HEK293 (cell line): ENCODE measurements around the gene NUMA1.
A peak's percentile ranks its signal among the peaks of the same experiment; 100 is the strongest.

Experiments
- CTCF ChIA-PET: fragments of 350-600 bp; formaldehyde crosslinking; extraction: SDS; loops from one replicate; lab custom pipeline; 2021; ENCODE audit warnings: antibody characterized with exemption; lab: Yijun Ruan, JAX
- POLR2A ChIA-PET: fragments of 300-600 bp; formaldehyde crosslinking; extraction: SDS; loops from one replicate; lab custom pipeline; 2020; ENCODE audit warnings: antibody characterized with exemption, inconsistent platforms; lab: Yijun Ruan, JAX
- H3K27ac ChIP-seq: fragments of 200-500 bp; sonication (Bioruptor generic); 2 replicates; pipeline ENCODE4 v1.5.1; 2014; ENCODE audit warnings: low read depth, low read length, control low read depth, inconsistent platforms; ENCODE audit errors: extremely low read depth
- H3K36me3 ChIP-seq, 2 experiments: fragments of 200-500 bp in 1 of 2; sonication (Bioruptor generic) in 1 of 2; 1 replicate in 1 of 2; 2 replicates in 1 of 2; pipeline ENCODE4 v1.5.1; 2014 to 2017; ENCODE audit warnings: inconsistent platforms in 2 of 2, low read length in 2 of 2; ENCODE audit not compliant: control insufficient read depth in 2 of 2, insufficient read depth in 1 of 2
- H3K4me1 ChIP-seq: fragments of 200-500 bp; sonication (Bioruptor generic); 2 replicates; pipeline ENCODE4 v1.5.1; 2014; ENCODE audit warnings: mild to moderate bottlenecking, low read length, inconsistent platforms; ENCODE audit not compliant: control insufficient read depth, insufficient read depth
- H3K4me3 ChIP-seq: 2 replicates; pipeline ENCODE4 v1.5.1; 2011; ENCODE audit warnings: low read depth, mild to moderate bottlenecking, control low read depth, low read length, moderate library complexity
- H3K9me3 ChIP-seq: fragments of 200-500 bp; sonication (Bioruptor generic); 2 replicates; pipeline ENCODE4 v1.5.1; 2014; ENCODE audit warnings: low read depth, low read length, inconsistent platforms; ENCODE audit not compliant: control insufficient read depth, insufficient read depth
- EGR2 ChIP-seq: fragments of 450-650 bp; formaldehyde crosslinking; IDR thresholded peaks from 2 replicates; pipeline ENCODE4 v1.5.1; 2016; ENCODE audit warnings: low read depth, missing biosample characterization, missing genetic modification characterization
- GFI1B ChIP-seq: fragments of 450-650 bp; formaldehyde crosslinking; IDR thresholded peaks from 2 replicates; pipeline ENCODE4 v1.5.1; 2016; ENCODE audit warnings: missing biosample characterization, missing genetic modification characterization
- MZF1 ChIP-seq: fragments of 450-650 bp; formaldehyde crosslinking; IDR thresholded peaks from 2 replicates; pipeline ENCODE4 v1.5.1; 2017; ENCODE audit warnings: missing biosample characterization, missing genetic modification characterization, borderline replicate concordance
- SCRT1 ChIP-seq: fragments of 450-650 bp; formaldehyde crosslinking; IDR thresholded peaks from 2 replicates; pipeline ENCODE4 v1.5.1; 2016; ENCODE audit warnings: missing biosample characterization, missing genetic modification characterization, borderline replicate concordance
- ZFHX2 ChIP-seq: fragments of 450-650 bp; formaldehyde crosslinking; conservative IDR thresholded peaks from 2 replicates; pipeline ENCODE4 v1.5.1; 2016; ENCODE audit warnings: missing biosample characterization, missing genetic modification characterization
- ZFP37 ChIP-seq: fragments of 450-650 bp; formaldehyde crosslinking; IDR thresholded peaks from 2 replicates; pipeline ENCODE4 v1.5.1; 2016; ENCODE audit warnings: missing biosample characterization, missing genetic modification characterization
- ZNF140 ChIP-seq: fragments of 450-650 bp; formaldehyde crosslinking; IDR thresholded peaks from 2 replicates; pipeline ENCODE4 v1.5.1; 2016; ENCODE audit warnings: missing biosample characterization, missing genetic modification characterization
- ZNF169 ChIP-seq: fragments of 450-650 bp; formaldehyde crosslinking; IDR thresholded peaks from 2 replicates; pipeline ENCODE4 v1.5.1; 2016; ENCODE audit warnings: missing biosample characterization, missing genetic modification characterization
- ZNF560 ChIP-seq: fragments of 450-650 bp; formaldehyde crosslinking; IDR thresholded peaks from 2 replicates; pipeline ENCODE4 v1.5.1; 2017; ENCODE audit warnings: missing biosample characterization, missing genetic modification characterization, borderline replicate concordance
- ZNF623 ChIP-seq: fragments of 450-650 bp; formaldehyde crosslinking; IDR thresholded peaks from 2 replicates; pipeline ENCODE4 v1.5.1; 2016; ENCODE audit warnings: missing biosample characterization, missing genetic modification characterization
- ZNF654 ChIP-seq: fragments of 450-650 bp; formaldehyde crosslinking; IDR thresholded peaks from 2 replicates; pipeline ENCODE4 v1.5.1; 2016; ENCODE audit warnings: low read depth, missing biosample characterization, missing genetic modification characterization
- ZNF677 ChIP-seq: fragments of 450-650 bp; IDR thresholded peaks from 2 replicates; pipeline ENCODE4 v1.5.0; 2018; ENCODE audit warnings: missing biosample characterization, mild to moderate bottlenecking, missing genetic modification characterization, moderate library complexity
- ZNF776 ChIP-seq: fragments of 450-650 bp; formaldehyde crosslinking; IDR thresholded peaks from 2 replicates; pipeline ENCODE4 v1.5.0; 2017; ENCODE audit warnings: missing biosample characterization, missing genetic modification characterization, borderline replicate concordance
- TF ChIP-seq, protein P1 (sequence below): fragments of 450-650 bp; formaldehyde crosslinking; IDR thresholded peaks from 2 replicates; pipeline ENCODE4 v1.5.1; 2016; ENCODE audit warnings: missing biosample characterization, missing genetic modification characterization
- TF ChIP-seq, protein P2 (sequence below): fragments of 450-650 bp; formaldehyde crosslinking; optimal IDR thresholded peaks from 2 replicates; pipeline ENCODE3; 2016; ENCODE audit warnings: missing biosample characterization, mild to moderate bottlenecking, missing genetic modification characterization
- TF ChIP-seq, protein P3 (sequence below): fragments of 450-650 bp; formaldehyde crosslinking; IDR thresholded peaks from 2 replicates; pipeline ENCODE4 v1.5.1; 2016; ENCODE audit warnings: missing biosample characterization, missing genetic modification characterization

Gene NUMA1

DNA sequence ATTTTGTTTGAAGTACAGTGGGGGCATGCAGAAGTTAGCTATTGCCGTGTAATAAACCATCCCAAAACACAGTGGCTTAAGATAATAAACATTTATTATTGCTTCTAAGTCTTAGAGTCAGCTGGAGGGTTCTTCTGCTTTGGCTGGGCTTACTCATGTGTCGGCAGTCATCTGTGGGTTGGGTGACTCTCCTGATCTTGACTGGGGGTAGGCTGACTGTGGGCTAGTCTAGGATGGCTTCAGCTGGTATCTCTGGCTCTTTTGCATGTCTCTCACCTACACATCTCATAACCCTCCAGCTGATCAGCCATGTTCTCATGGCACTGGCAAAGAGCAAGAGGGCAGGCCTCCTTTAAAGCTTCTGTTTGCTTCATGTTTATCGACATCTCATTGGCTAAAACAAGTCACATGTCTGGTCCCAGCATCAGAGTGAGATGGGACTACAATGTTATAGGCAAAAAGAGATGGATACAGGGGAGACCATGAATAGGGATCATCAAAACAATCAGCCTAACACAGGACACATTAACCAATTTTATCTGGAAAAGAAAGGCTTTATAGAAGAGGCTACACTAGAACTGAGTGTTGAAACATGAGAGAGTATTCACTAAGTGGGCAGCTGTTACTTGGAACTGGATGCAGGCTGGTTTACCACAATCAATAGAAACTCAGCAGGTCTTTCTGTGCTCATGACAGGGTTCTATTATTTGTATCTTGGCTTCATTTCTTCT is 5.4 kb upstream of the NUMA1 start:
- Histone ChIP-seq H3K4me1 (no peaks in the 10 kb centered on the region), H3K4me3 (no peak overlapping the region), H3K27ac (no peak overlapping the region), H3K9me3 (no peaks in the 10 kb centered on the region), H3K36me3 (peaks cover 0 to 32% of the 10 kb centered on the region in 2 experiments; a peak in 1 of 3 replicates)
- POLR2A ChIA-PET, result interaction anchor here (0.7 to 1.1 kb wide), 3 partner anchors 15 to 90 kb away, joined by 3 to 4 read pairs (median 3); partner anchors contain the start of gene ANAPC15
- CTCF ChIA-PET, result interaction anchor here (0.6 to 4.7 kb wide), 4 partner anchors 59 to 107 kb away, joined by 3 to 60 read pairs (median 4); no protein-coding TSS in a partner anchor
- TF ChIP-seq GFI1B (tag by site-specific recombination), result no peak
- no peak for TF ChIP-seq ZNF623 (tag by site-specific recombination)
- TF ChIP-seq ZFP37 (tag by site-specific recombination), result no peak
- no peak for TF ChIP-seq ZNF560
- no peak for TF ChIP-seq ZNF654 (tag by site-specific recombination)
- TF ChIP-seq MZF1 (tag by site-specific recombination), result no peak
- TF ChIP-seq, protein P1, sequence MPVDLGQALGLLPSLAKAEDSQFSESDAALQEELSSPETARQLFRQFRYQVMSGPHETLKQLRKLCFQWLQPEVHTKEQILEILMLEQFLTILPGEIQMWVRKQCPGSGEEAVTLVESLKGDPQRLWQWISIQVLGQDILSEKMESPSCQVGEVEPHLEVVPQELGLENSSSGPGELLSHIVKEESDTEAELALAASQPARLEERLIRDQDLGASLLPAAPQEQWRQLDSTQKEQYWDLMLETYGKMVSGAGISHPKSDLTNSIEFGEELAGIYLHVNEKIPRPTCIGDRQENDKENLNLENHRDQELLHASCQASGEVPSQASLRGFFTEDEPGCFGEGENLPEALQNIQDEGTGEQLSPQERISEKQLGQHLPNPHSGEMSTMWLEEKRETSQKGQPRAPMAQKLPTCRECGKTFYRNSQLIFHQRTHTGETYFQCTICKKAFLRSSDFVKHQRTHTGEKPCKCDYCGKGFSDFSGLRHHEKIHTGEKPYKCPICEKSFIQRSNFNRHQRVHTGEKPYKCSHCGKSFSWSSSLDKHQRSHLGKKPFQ (tag by site-specific recombination), result no peak
- TF ChIP-seq EGR2, result 0 out of 2 replicates have a peak, but pooled peaks have one; percentile 28
- TF ChIP-seq ZFHX2 (tag by site-specific recombination), result 0 out of 2 replicates have a peak, but pooled peaks have one; percentile 21
- TF ChIP-seq, protein P2, sequence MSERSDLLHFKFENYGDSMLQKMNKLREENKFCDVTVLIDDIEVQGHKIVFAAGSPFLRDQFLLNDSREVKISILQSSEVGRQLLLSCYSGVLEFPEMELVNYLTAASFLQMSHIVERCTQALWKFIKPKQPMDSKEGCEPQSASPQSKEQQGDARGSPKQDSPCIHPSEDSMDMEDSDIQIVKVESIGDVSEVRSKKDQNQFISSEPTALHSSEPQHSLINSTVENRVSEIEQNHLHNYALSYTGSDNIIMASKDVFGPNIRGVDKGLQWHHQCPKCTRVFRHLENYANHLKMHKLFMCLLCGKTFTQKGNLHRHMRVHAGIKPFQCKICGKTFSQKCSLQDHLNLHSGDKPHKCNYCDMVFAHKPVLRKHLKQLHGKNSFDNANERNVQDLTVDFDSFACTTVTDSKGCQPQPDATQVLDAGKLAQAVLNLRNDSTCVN (tag by site-specific recombination), result no peak
- TF ChIP-seq ZNF776 (tag by site-specific recombination), result no peak

DNA sequence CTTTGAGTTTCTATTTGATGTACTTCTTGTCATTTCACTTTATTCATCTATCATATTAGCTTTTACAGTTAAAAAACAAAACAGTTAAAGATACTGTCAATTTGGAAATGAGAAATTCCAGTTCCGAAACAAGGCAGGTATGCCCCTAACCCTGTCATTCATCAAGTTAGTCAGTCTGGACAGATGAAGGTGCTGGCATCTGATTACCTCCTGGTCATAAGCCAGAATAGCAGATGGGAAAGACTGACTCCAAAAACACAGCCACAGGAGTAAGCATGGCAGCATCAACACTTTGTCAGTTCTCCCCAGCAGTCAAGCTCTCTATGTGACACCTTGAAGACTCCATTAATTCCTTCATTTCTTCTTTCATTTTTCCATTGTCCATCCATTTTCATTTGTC is 4.6 kb upstream of the NUMA1 start:
- no peak overlapping the region for H3K27ac ChIP-seq
- no peak overlapping the region for H3K4me3 ChIP-seq
- TF ChIP-seq ZNF560, result no peak
- TF ChIP-seq SCRT1, result no peak
- TF ChIP-seq, protein P3, sequence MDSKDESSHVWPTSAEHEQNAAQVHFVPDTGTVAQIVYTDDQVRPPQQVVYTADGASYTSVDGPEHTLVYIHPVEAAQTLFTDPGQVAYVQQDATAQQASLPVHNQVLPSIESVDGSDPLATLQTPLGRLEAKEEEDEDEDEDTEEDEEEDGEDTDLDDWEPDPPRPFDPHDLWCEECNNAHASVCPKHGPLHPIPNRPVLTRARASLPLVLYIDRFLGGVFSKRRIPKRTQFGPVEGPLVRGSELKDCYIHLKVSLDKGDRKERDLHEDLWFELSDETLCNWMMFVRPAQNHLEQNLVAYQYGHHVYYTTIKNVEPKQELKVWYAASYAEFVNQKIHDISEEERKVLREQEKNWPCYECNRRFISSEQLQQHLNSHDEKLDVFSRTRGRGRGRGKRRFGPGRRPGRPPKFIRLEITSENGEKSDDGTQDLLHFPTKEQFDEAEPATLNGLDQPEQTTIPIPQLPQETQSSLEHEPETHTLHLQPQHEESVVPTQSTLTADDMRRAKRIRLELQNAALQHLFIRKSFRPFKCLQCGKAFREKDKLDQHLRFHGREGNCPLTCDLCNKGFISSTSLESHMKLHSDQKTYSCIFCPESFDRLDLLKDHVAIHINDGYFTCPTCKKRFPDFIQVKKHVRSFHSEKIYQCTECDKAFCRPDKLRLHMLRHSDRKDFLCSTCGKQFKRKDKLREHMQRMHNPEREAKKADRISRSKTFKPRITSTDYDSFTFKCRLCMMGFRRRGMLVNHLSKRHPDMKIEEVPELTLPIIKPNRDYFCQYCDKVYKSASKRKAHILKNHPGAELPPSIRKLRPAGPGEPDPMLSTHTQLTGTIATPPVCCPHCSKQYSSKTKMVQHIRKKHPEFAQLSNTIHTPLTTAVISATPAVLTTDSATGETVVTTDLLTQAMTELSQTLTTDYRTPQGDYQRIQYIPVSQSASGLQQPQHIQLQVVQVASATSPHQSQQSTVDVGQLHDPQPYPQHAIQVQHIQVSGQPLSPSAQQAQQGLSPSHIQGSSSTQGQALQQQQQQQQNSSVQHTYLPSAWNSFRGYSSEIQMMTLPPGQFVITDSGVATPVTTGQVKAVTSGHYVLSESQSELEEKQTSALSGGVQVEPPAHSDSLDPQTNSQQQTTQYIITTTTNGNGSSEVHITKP (tag by site-specific recombination), result no peak
- TF ChIP-seq ZNF140, result no peak
- TF ChIP-seq ZNF677 (tag by site-specific recombination), result no peak
- no peak for TF ChIP-seq ZNF169 (tag by site-specific recombination)
- H3K4me1 ChIP-seq, result no peaks in the 10 kb centered on the region
- H3K36me3 ChIP-seq, result peaks cover 0 to 24% of the 10 kb centered on the region in 2 experiments; a peak in 1 of 3 replicates
- ChIA-PET CTCF (interaction anchor here (0.6 to 4.7 kb wide), 4 partner anchors 17 to 352 kb away, joined by 3 to 60 read pairs (median 3); no protein-coding TSS in a partner anchor), POLR2A (interaction anchor here (0.6 to 1.1 kb wide), 3 partner anchors 16 to 89 kb away, joined by 3 to 4 read pairs (median 3); no protein-coding TSS in a partner anchor)
- no peaks in the 10 kb centered on the region for H3K9me3 ChIP-seq
